ENCODE measurements around the gene LTB4R2.

LTB4R2 gene

GRCh38 chr14:24284501-24285035 is 25.4 kb upstream of the LTB4R2 start:
- H3K27ac ChIP-seq = no peak overlapping the region
- in situ Hi-C loops (cut with HindIII; ENCODE audit: low pct_ligation_motif_present, low sequenced_read_pairs) = no loop called here
- DNase-seq = no peak
- no peak overlapping the region for H3K4me3 ChIP-seq (ENCODE audit: low read depth, low read length)
- no peaks in the 10 kb centered on the region for H3K36me3 ChIP-seq (replicated peaks)
- no peak for TF ChIP-seq CTCF (IDR thresholded peaks at IDR 0.05; ENCODE audit: low read depth, low read length, missing control alignments)
- no peaks in the 10 kb centered on the region for H3K27me3 ChIP-seq (replicated peaks)

GRCh38 chr14:24285351-24285750 is 24.6 kb upstream of the LTB4R2 start:
- in situ Hi-C loops (cut with HindIII; ENCODE audit: low pct_ligation_motif_present, low sequenced_read_pairs) = no loop called here
- peaks cover 5% of the 10 kb centered on the region for H3K36me3 ChIP-seq (replicated peaks)
- no peak for DNase-seq
- no peak for TF ChIP-seq CTCF (IDR thresholded peaks at IDR 0.05; ENCODE audit: low read depth, low read length, missing control alignments)
- no peaks in the 10 kb centered on the region for H3K27me3 ChIP-seq (replicated peaks)
- H3K27ac ChIP-seq = no peak overlapping the region
- H3K4me3 ChIP-seq (ENCODE audit: low read depth, low read length) = no peak overlapping the region

GRCh38 chr14:24286996-24287395 is 22.9 kb upstream of the LTB4R2 start:
- H3K36me3 ChIP-seq (replicated peaks) = peaks cover 5% of the 10 kb centered on the region
- no peaks in the 10 kb centered on the region for H3K27me3 ChIP-seq (replicated peaks)
- no peak for DNase-seq
- in situ Hi-C loops (cut with HindIII; ENCODE audit: low pct_ligation_motif_present, low sequenced_read_pairs) = no loop called here
- H3K4me3 ChIP-seq (ENCODE audit: low read depth, low read length) = no peak overlapping the region
- no peak for TF ChIP-seq CTCF (IDR thresholded peaks at IDR 0.05; ENCODE audit: low read depth, low read length, missing control alignments)
- no peak overlapping the region for H3K27ac ChIP-seq

GRCh38 chr14:24289649-24290280 is 20.2 kb upstream of the LTB4R2 start:
- H3K36me3 ChIP-seq (replicated peaks) = peaks cover 5% of the 10 kb centered on the region
- no peak overlapping the region for H3K4me3 ChIP-seq (ENCODE audit: low read depth, low read length)
- in situ Hi-C loops (cut with HindIII; ENCODE audit: low pct_ligation_motif_present, low sequenced_read_pairs) = loop anchor here (10.0 kb wide), 1 partner anchor 45 kb away; the partner anchor contains the start of gene TINF2
- TF ChIP-seq CTCF (IDR thresholded peaks at IDR 0.05; ENCODE audit: low read depth, low read length, missing control alignments) = no peak
- H3K27ac ChIP-seq = no peak overlapping the region
- H3K27me3 ChIP-seq (replicated peaks) = no peaks in the 10 kb centered on the region
- no peak for DNase-seq

GRCh38 chr14:24290746-24291145 is 19.2 kb upstream of the LTB4R2 start:
- H3K27ac ChIP-seq = no peak overlapping the region
- peaks cover 7% of the 10 kb centered on the region for H3K36me3 ChIP-seq (replicated peaks)
- no peaks in the 10 kb centered on the region for H3K27me3 ChIP-seq (replicated peaks)
- DNase-seq = no peak
- TF ChIP-seq CTCF (IDR thresholded peaks at IDR 0.05; ENCODE audit: low read depth, low read length, missing control alignments) = no peak
- in situ Hi-C loops (cut with HindIII; ENCODE audit: low pct_ligation_motif_present, low sequenced_read_pairs) = loop anchor here (10.0 kb wide), 1 partner anchor 46 kb away; the partner anchor contains the start of gene TINF2
- no peak overlapping the region for H3K4me3 ChIP-seq (ENCODE audit: low read depth, low read length)
